Mesothelial cell of epicardium (in vitro differentiated cells): ENCODE results near the gene SEPTIN5. TPM values are rescaled to one million over a fixed set of nuclear protein-coding genes. Genes with fewer than 3 reads are reported as not detected.

Source experiments
- DNase-seq, 2 experiments: peaks; one replicate each; pipeline ENCODE4 v3.0.0; 2021; ENCODE audit warnings: low spot score in 2 of 2; ENCODE audit not compliant: unreplicated experiment in 2 of 2
- H3K27ac Mint-ChIP-seq: 2 replicates; pipeline ENCODE4 v1.8.0; 2021; ENCODE audit warnings: mixed read lengths
- H3K27me3 Mint-ChIP-seq: 2 replicates; pipeline ENCODE4 v1.8.0; 2021; ENCODE audit warnings: low read depth, mixed read lengths
- H3K36me3 Mint-ChIP-seq: 2 replicates; pipeline ENCODE4 v1.8.0; 2021; ENCODE audit warnings: mixed read lengths
- H3K4me1 Mint-ChIP-seq: 2 replicates; pipeline ENCODE4 v1.8.0; 2021; ENCODE audit warnings: mixed read lengths
- H3K4me3 Mint-ChIP-seq: 2 replicates; pipeline ENCODE4 v1.8.0; 2021; ENCODE audit warnings: mild to moderate bottlenecking, moderate library complexity, mixed read lengths
- H3K9me3 Mint-ChIP-seq: 2 replicates; pipeline ENCODE4 v1.8.0; 2021; ENCODE audit warnings: mixed read lengths
- total RNA-seq: library from RNA; stranded (reverse); gene quantifications from 3 replicates; pipeline ENCODE4 v1.2.1, GENCODE V29; 2021
- TF ChIP-seq, protein P1 (sequence below): fragments of 200-600 bp; sonication (generic); IDR thresholded peaks from one replicate; pipeline ENCODE4 v1.5.0; 2021; ENCODE audit warnings: antibody characterized with exemption; ENCODE audit not compliant: unreplicated experiment

Gene SEPTIN5
- total RNA-seq, 1 donor from 2014 or later: 42.1 TPM

DNA sequence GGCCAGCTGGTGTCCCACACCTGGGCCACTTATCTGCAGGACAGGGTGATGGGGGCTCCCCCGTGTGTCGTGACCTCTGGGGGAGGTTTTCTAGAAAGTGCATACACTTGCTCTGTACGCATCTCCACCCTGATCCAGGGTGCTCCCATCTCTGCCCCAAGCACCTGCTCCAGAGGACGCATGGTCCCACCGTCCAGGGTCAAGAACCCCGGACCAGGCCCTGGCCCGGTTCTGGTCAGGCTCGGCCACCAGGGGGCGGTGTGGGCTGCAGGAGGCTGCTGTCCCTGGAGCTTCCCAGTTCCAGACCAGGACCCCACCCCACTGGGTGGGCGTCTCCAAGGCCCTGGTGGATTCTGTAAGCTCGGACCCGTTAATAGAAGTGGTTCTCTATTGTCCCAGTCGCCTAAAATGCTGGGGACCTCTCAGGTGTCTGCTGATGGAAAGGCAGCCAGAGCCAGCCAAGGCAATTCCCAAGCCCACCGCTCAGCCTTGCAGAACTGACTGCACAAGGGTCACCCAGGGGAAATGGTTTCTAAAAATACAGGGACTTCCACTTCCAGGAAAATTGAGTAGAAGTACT, 34.7 kb upstream of the SEPTIN5 start:
- peaks cover 21% of the 10 kb centered on the region for H3K9me3 Mint-ChIP-seq
- H3K27me3 Mint-ChIP-seq: peaks cover 22% of the 10 kb centered on the region
- TF ChIP-seq, protein P1, sequence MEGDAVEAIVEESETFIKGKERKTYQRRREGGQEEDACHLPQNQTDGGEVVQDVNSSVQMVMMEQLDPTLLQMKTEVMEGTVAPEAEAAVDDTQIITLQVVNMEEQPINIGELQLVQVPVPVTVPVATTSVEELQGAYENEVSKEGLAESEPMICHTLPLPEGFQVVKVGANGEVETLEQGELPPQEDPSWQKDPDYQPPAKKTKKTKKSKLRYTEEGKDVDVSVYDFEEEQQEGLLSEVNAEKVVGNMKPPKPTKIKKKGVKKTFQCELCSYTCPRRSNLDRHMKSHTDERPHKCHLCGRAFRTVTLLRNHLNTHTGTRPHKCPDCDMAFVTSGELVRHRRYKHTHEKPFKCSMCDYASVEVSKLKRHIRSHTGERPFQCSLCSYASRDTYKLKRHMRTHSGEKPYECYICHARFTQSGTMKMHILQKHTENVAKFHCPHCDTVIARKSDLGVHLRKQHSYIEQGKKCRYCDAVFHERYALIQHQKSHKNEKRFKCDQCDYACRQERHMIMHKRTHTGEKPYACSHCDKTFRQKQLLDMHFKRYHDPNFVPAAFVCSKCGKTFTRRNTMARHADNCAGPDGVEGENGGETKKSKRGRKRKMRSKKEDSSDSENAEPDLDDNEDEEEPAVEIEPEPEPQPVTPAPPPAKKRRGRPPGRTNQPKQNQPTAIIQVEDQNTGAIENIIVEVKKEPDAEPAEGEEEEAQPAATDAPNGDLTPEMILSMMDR: peak; percentile 73
- H3K27ac Mint-ChIP-seq: no peak overlapping the region
- no peak for DNase-seq
- no peak overlapping the region for H3K4me3 Mint-ChIP-seq
- no peaks in the 10 kb centered on the region for H3K36me3 Mint-ChIP-seq
- H3K4me1 Mint-ChIP-seq: peaks cover 8% of the 10 kb centered on the region

DNA sequence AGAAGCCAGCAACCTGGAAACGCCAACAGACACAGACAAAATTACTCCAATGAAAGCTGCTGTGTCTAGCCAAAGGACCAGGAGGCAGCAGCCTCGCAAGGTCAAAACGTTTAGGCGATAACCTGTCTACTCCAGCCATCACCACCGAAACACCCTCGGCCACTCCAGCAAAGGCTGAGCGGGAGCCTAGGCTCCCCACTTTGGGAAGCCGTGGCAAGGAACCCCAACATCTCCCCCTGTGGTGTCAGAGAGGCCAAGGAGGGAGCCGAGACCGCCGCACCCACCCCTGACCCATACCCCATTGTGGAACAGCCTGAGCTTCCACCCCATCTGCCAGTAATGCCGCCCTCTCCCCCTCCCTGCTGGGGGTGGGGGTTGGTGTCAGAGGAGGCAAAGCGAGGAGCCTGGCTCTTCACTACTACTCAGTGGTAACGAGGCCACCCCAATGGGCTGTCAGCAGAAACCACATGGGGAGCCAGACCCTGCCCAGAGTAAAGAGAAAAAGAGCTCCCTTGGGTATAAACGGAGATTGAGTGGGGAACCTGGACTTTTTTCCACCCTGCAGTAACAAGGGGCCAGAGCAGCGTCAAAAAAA, 33.9 kb upstream of the SEPTIN5 start:
- TF ChIP-seq, protein P1: no peak
- H3K4me3 Mint-ChIP-seq: no peak overlapping the region
- peaks cover 19% of the 10 kb centered on the region for H3K27me3 Mint-ChIP-seq
- peaks cover 8% of the 10 kb centered on the region for H3K4me1 Mint-ChIP-seq
- no peak overlapping the region for H3K27ac Mint-ChIP-seq
- H3K36me3 Mint-ChIP-seq: no peaks in the 10 kb centered on the region
- no peak for DNase-seq
- peaks cover 21% of the 10 kb centered on the region for H3K9me3 Mint-ChIP-seq

DNA sequence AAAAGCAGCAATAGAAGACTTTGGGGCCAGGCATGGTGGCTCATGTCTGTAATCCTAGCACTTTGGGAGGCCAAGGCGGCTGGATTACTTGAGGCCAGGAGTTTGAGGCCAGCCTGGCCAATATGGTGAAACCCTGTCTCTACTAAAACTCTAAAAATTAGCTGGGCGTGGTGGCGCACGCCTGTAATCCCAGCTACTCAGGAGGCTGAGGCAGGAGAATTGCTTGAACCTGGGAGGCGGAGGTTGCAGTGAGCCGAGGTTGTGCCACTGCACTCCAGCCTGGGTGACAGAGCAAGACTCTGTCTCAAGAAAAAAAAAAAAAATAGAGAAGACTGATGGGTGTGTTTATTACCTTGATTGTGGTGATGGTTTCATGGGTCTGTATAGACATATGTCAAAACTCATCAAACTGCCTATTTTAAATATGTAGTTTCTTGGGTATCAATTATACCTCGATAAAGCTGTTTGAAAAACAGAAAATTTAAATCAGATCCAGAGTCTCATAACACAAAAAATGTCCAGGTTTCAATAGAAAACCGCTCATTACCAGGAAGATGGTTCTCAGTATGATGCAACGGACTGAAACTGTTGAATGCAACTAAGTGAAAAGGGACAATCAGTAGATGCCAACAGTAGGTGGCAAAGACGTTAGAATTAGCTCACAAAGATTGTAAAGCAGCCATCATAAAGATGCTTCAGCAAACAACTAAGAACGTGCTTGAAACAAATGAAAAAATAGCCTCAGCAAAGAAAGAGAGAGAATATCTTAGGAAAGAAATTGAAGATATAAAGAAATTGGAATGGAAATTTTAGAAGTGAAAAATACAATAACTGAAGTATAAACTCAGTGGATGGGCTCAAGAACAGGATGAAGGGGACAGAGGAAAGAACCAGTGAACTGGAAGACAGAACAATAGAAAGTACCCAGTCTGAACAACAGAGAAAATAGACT, 33.1 kb upstream of the SEPTIN5 start:
- Mint-ChIP-seq H3K27ac (no peak overlapping the region), H3K4me3 (no peak overlapping the region), H3K27me3 (peaks cover 22% of the 10 kb centered on the region), H3K9me3 (peaks cover 23% of the 10 kb centered on the region), H3K36me3 (no peaks in the 10 kb centered on the region), H3K4me1 (peaks cover 8% of the 10 kb centered on the region)
- no peak for DNase-seq
- TF ChIP-seq, protein P1: no peak

DNA sequence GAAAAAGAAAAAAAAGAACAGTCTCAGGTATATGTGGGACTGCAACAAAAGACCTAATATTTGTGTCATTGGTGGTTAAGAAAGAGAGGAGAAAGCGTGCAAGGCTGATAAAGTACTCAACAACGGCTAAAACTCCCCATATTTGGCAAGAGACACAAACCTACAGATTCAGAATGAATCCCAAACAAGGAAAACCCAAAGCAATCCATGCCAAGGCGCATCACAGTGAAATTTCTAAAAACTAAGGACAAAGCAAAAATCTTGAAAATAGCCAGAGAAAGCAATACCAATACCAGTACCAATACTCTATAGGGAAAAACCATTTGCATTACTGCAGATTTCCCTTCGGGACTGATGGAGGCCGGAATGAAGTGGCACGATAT, 32.4 kb upstream of the SEPTIN5 start:
- no peaks in the 10 kb centered on the region for H3K36me3 Mint-ChIP-seq
- no peak overlapping the region for H3K27ac Mint-ChIP-seq
- DNase-seq: no peak
- peaks cover 25% of the 10 kb centered on the region for H3K9me3 Mint-ChIP-seq
- TF ChIP-seq, protein P1: no peak
- H3K4me1 Mint-ChIP-seq: peaks cover 8% of the 10 kb centered on the region
- no peak overlapping the region for H3K4me3 Mint-ChIP-seq
- H3K27me3 Mint-ChIP-seq: peaks cover 24% of the 10 kb centered on the region

DNA sequence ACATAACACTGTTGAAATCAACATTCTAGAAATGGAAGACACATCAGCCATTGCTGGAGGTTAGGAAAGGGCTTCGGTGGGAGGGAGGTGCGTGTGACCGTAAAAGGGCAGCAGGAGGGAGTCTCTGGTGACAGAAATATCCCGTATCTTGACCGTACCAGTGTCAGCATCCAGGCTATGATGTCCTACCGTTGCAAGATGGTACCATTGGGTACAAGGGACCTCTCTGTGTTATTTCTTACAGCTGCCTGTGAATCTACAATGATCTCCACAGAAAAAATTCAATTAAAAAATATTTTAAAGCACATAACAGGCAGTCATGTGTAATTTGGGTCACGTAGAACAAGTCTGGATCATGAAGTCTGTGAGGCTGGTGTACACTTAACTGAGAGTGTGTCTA, 27.4 kb upstream of the SEPTIN5 start:
- Mint-ChIP-seq H3K4me3 (no peak overlapping the region), H3K36me3 (no peaks in the 10 kb centered on the region), H3K4me1 (peaks cover 9% of the 10 kb centered on the region), H3K9me3 (peaks cover 13% of the 10 kb centered on the region), H3K27me3 (peaks cover 20% of the 10 kb centered on the region), H3K27ac (no peak overlapping the region)
- TF ChIP-seq, protein P1: no peak
- no peak for DNase-seq
